Stimulated activated naive CD8-positive, alpha-beta T cell treated with anti-CD3 and anti-CD28 coated beads, Interleukin-15, amount 100 ng/mL, for 72 hours (primary cell): Measurements from ENCODE around the gene NUP133.
A peak's percentile ranks its signal among the peaks of the same experiment; 100 is the strongest.

Experiments
- ATAC-seq: fragments of 150-1000 bp; cut with Tn5 transposase; 2 replicates; pipeline ENCODE4 v1.10.0; 2021; ENCODE audit warnings: mild to moderate bottlenecking, moderate library complexity
- DNase-seq, 2 donors: peaks; one replicate each; pipeline ENCODE4 v3.0.0; 2021 to 2022
- H3K27ac Mint-ChIP-seq, 2 donors: one replicate each; pipeline ENCODE4 v1.8.0; 2022; ENCODE audit warnings: mild to moderate bottlenecking in 2 of 2, mixed read lengths in 2 of 2, moderate library complexity in 2 of 2
- H3K27me3 Mint-ChIP-seq: one replicate; pipeline ENCODE4 v1.8.0; 2022; ENCODE audit warnings: mixed read lengths
- H3K4me1 Mint-ChIP-seq: one replicate; pipeline ENCODE4 v1.8.0; 2022; ENCODE audit warnings: mild to moderate bottlenecking, mixed read lengths
- H3K4me3 Mint-ChIP-seq, 2 donors: one replicate each; pipeline ENCODE4 v1.8.0; 2022; ENCODE audit warnings: mild to moderate bottlenecking in 2 of 2, mixed read lengths in 2 of 2, moderate library complexity in 1 of 2
- H3K9me3 Mint-ChIP-seq, 2 donors: one replicate each; pipeline ENCODE4 v1.8.0; 2022; ENCODE audit warnings: mixed read lengths in 2 of 2

The NUP133 gene

DNA sequence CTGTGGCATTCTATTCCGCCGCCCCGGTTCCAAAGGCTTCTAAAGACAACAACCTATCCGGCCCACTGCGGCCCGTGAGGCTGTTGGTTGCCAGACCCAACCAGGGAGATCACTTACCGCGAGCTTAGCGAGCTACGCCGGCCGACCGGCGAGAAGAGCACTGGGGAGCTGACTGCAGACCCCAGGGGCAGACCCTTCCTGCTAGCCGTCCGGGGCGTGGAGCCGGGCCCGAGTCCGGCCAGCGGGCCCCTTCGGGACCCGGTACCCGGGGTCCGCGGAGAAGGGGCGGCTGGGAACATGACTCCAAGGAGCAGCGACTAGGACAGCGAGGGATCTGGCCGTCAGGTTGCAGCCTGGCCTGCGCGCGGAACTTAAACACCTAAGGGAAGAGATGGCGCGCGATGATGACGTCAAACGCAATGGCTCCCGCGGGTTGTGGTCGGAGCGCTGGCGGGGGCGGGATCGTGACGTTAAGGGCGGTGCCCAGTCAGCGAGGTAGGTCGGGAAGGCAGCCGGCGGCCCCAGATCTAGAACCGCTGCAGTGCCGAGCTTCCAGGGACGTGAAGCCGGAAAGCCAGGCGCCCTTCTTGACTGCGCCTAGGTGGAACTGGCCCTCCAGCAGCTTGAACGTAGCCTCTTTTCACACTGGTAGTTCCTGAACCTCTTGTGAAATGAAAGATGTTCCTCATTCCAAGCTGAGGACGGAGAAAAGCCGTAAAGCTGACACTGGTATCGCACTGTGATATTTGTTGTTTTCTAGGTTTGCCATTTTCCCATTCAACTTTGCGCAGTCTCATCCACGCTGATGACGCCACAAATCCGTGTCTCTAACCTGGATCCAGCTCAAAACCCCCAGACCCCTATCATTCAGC is at the start of gene NUP133:
Gene NUP133, minus strand, starts transcription at position 391 of the 872 bp plus-strand sequence. Its CDS starts 92 bp downstream, at position 299.
- ATAC-seq (peak; percentile 96), DNase-seq (peak; percentile 95 to 96)
- no peaks in the 10 kb centered on the region for H3K27me3 Mint-ChIP-seq
- H3K4me1 Mint-ChIP-seq: peaks cover 20% of the 10 kb centered on the region
- peak within 1 kb of the TSS; percentile 90 to 96 for H3K27ac Mint-ChIP-seq
- peak within 1 kb of the TSS; percentile 88 to 95 for H3K4me3 Mint-ChIP-seq
- no peaks in the 10 kb centered on the region for H3K9me3 Mint-ChIP-seq

DNA sequence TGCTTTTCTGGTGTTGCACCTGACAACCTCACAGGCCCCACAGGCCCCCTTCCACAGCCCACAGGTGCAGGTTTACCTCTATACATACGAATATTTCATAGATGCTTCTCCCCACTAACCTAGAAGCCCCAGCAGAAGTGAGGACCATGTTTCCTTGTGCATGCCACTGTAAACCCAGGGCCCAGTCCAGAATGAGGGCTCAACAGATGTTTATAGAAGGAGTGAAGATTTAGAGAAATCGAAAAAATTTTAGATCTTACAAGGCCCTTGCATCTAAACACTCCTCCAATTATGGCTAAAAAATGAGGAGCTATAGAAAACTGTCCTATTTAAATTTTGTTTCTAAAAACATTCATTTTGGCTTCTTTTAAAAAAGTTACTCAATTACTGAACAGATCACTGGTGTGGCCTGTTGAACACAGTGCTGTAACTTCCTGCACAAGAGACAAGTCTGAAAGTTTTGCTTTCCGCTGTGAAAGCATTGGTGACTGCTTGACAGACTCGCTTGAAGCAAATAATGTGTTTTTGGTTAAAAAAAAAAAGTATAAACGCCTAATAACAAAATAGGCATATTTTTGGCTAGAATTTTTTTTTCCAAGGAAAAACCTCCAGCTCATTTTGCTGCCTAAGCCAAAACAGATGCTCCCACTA is 49.2 kb upstream of the NUP133 start:
- peaks cover 47% of the 10 kb centered on the region for H3K4me1 Mint-ChIP-seq
- H3K27ac Mint-ChIP-seq: peak overlapping the region; percentile 75 to 80
- no peak for ATAC-seq
- H3K4me3 Mint-ChIP-seq: peak overlapping the region; percentile 87 to 90
- DNase-seq: no peak
- H3K27me3 Mint-ChIP-seq: no peaks in the 10 kb centered on the region
- no peaks in the 10 kb centered on the region for H3K9me3 Mint-ChIP-seq

DNA sequence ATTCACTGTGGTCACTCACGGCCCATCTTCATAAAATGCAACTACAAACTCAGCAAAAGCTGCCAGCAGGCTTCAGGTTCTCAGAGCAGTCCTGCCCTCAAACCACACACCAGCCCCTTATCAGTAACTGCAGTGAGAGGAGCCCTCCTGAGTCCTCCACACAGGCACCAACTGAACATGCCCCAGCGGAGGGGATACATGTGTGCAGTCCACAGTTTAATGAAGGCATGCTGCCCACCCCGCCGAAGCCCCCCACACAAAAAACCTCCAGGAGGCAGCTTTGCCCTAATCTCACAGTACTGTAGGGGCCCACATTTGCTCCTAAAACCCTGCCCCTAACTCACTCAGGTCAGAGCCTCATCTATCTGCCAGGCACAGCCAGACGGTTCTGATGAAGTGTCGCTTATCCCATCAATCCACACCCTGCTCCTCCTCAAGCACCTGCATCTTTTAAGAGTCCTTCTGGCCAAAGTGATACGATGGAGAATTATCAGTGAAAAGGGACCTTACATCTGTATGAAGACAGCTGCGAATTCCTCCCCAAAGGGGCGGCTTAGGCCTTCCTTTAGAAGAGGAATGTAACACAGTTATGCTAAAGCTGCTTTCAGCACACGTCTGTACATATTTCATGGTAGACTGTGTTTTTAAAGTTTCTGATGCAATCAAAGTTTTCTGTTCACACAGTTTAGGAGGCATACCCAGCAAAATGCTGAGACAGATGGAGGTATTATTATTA is 46.9 kb upstream of the NUP133 start:
- no peak for DNase-seq
- H3K27me3 Mint-ChIP-seq: no peaks in the 10 kb centered on the region
- H3K9me3 Mint-ChIP-seq: no peaks in the 10 kb centered on the region
- H3K4me3 Mint-ChIP-seq: no peak overlapping the region
- H3K4me1 Mint-ChIP-seq: peaks cover 48% of the 10 kb centered on the region
- peak overlapping the region; percentile 78 to 79 for H3K27ac Mint-ChIP-seq
- ATAC-seq: no peak

DNA sequence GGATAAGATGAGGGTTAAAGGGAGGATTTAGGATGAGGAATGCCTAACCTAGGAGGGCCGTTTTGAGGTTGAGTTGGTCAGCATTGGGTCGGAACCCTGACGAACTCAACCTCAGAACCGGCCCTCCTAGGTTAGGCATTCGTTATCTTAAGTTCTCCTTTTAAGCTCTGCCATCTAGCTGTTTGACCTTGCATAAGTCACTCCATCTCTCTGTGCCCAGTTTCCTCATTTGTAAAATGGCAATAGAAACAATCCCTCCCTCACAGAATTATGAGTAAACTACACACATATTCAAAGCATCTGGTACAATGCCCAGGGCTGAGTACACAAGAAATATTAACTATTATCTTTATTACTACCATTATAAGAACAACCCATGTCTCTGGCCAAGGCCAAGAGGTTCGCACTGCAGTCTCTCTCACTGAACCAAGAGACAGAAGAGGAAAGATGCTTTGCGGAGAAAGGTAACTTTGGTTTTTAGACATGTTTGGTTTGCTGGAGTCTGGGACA is 45.5 kb upstream of the NUP133 start:
- no peaks in the 10 kb centered on the region for H3K9me3 Mint-ChIP-seq
- no peak for DNase-seq
- H3K27me3 Mint-ChIP-seq: no peaks in the 10 kb centered on the region
- peaks cover 40% of the 10 kb centered on the region for H3K4me1 Mint-ChIP-seq
- H3K4me3 Mint-ChIP-seq: no peak overlapping the region
- no peak overlapping the region for H3K27ac Mint-ChIP-seq
- no peak for ATAC-seq

DNA sequence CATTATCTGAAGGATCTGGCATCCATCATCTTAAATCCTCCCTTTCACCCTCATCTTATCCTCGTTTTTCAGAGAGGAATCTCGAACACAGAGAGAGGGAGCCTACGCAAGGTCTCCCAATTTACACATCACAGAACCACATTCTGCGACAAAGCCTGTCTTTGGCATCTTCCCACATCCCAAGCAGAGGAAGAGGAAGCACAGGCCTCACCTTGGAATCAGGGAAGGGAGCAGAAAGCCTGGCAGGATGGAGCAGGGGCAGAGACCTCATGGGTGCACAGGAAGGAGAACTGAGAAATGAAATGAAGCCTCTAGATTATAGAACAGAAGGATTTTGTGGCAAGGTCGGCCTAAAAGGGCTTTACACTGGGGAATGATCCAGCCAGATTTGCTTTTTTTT is 44.6 kb upstream of the NUP133 start:
- Mint-ChIP-seq H3K4me3 (no peak overlapping the region), H3K4me1 (peaks cover 40% of the 10 kb centered on the region), H3K27ac (no peak overlapping the region), H3K9me3 (no peaks in the 10 kb centered on the region), H3K27me3 (no peaks in the 10 kb centered on the region)
- ATAC-seq: no peak
- DNase-seq: no peak

DNA sequence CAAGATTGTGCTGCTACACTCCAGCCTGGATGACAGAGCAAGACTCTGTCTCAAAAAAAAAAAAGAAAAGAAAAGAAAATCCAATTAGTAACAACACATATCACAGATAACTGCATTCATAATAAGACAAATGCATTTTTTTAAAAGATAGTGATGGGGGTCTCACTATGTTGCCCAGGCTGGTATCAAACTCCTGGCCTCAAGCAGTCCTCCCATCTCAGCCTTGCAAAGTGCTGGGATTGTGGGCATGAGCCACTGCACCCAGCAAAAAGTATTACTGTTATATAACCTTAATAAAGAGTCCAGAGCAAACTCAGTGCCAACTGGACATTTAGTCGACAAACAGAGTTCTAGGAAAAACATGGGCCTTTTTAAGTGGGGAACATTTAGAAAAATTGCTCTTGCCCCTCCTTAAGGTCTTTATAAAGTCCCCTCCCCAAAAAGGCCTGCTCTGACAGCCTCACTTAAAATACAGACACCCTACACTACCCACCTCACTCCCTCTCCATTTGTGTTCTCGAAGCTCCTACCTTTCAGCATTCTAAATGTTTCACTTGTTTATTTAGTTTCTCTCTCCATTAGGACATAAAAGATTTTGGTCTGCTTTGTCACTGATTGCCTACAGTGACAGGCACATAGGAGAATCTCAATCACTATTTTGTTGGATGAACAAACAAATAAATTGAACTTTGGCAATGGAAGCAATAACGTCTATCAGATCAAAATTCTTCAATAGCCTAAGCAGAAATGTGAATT is 42.8 kb upstream of the NUP133 start:
- Mint-ChIP-seq H3K27me3 (no peaks in the 10 kb centered on the region), H3K4me3 (no peak overlapping the region), H3K9me3 (no peaks in the 10 kb centered on the region), H3K27ac (no peak overlapping the region), H3K4me1 (peaks cover 25% of the 10 kb centered on the region)
- no peak for DNase-seq
- ATAC-seq: no peak

DNA sequence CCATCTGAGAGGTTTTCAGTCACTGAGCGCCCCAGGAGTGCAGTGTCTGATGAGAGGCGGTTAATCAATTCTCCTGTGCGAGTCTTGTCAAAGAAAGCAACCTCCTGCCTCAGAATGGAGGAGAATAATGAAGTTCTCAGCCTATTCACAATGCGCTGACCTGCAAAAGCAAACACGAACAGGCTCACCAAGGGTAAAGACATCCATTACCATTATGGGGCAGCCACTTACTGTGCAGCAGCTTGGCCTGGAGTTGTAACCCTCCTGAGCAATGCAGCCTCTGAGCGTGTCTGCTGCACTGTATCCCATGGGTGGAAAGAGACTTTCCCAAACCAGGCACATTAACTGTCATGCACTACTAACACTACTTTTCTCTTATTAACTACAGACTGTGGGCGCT is 39.4 kb upstream of the NUP133 start:
- H3K4me1 Mint-ChIP-seq: peaks cover 30% of the 10 kb centered on the region
- DNase-seq (no peak), ATAC-seq (no peak)
- H3K27ac Mint-ChIP-seq: no peak overlapping the region
- no peak overlapping the region for H3K4me3 Mint-ChIP-seq
- no peaks in the 10 kb centered on the region for H3K27me3 Mint-ChIP-seq
- no peaks in the 10 kb centered on the region for H3K9me3 Mint-ChIP-seq

DNA sequence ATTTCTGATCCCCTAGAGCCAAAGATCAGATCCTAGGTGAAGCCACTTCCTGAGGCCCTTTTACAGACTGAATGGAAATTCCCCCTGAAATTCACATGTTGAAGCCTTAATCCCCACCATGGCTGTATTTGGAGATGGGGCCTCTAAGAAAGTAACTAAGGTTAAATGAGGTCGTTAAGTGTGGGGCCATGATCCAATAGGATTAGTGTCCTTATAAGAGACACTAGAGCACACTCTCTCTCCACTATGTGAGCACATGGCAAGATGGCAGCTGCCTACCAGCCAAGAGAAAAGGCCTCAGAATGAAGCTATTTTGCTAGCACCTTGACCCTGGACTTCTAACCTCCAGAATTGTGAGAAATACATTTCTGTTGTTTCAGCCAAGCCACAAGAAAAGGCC is 36.4 kb upstream of the NUP133 start:
- ATAC-seq (no peak), DNase-seq (no peak)
- H3K4me3 Mint-ChIP-seq: no peak overlapping the region
- no peaks in the 10 kb centered on the region for H3K27me3 Mint-ChIP-seq
- H3K4me1 Mint-ChIP-seq: peaks cover 39% of the 10 kb centered on the region
- peak overlapping the region in 1 of 2 donors; percentile 46 for H3K27ac Mint-ChIP-seq
- no peaks in the 10 kb centered on the region for H3K9me3 Mint-ChIP-seq

DNA sequence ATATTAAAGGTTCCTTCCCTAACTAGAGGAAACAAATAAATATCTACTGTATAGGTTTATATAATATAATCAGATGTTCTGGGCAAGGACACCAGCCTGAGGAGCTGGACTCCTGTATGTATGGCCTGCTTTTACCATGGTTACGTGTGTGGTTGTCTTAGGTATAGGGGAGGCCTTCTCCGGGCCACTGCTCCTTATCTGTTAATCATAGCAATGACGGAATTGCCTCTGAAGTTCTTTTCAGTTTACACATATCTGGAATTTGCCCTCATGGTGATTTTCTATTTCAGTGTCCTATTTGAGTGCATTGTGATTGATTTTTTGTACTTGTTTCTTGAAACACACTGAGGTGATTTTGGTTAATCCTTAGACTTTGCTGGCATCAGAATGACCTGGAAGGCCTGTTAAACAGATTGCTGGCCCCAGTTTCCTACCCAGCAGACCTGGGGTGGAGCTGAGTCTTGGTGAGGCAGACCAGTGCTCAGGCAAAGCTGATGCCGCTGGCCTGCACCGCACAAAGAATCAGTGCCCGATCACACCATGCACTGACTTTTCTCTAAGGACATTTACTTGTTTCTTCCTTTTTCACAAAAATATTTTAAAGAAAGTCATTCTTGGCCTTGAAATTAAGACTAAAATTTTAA is 31.8 kb upstream of the NUP133 start:
- Mint-ChIP-seq H3K27me3 (no peaks in the 10 kb centered on the region), H3K4me3 (no peak overlapping the region), H3K9me3 (no peaks in the 10 kb centered on the region), H3K4me1 (peaks cover 42% of the 10 kb centered on the region), H3K27ac (no peak overlapping the region)
- ATAC-seq: no peak
- DNase-seq: no peak

DNA sequence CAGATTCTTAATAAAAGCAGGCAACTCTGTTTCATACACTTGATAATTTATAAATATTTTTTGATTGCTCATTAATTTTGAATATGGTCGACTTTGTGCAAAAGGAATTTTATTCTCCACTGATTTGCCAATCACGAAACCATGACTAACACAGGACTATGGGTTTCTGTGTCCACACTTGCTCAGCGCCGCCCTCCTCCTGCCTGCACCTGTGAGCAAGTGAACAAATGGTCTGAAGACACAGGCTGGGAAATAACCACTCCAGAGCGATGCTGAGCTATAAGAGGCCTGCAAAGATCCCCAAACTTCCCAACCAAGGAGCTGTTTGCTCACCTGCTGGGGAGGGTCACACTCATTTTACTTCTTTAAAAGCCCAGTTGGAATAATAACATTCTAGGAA is 30.8 kb upstream of the NUP133 start:
- Mint-ChIP-seq H3K27ac (no peak overlapping the region), H3K27me3 (no peaks in the 10 kb centered on the region), H3K4me3 (no peak overlapping the region), H3K4me1 (peaks cover 32% of the 10 kb centered on the region), H3K9me3 (no peaks in the 10 kb centered on the region)
- ATAC-seq (no peak), DNase-seq (no peak)

DNA sequence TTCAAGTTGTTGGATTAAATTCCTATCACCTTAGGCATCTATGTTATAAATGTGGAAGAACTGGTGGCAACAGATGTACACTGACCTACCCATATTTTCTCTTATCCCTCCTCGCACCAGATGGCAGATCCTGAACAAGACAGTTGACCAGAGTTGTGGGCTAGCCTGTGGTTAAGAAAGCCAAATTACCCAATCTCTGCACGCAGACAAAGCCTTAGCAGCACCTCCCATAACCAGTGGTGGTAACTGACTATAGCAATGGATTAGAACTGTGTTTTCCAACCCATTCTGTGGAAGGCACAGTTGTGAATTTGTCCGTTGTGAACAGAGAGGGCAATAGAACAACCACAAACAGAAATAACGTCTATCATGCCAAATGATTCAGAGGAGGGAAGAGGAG is 29.8 kb upstream of the NUP133 start:
- H3K27ac Mint-ChIP-seq: no peak overlapping the region
- no peaks in the 10 kb centered on the region for H3K9me3 Mint-ChIP-seq
- no peaks in the 10 kb centered on the region for H3K27me3 Mint-ChIP-seq
- no peak for DNase-seq
- ATAC-seq: no peak
- peaks cover 21% of the 10 kb centered on the region for H3K4me1 Mint-ChIP-seq
- H3K4me3 Mint-ChIP-seq: no peak overlapping the region

DNA sequence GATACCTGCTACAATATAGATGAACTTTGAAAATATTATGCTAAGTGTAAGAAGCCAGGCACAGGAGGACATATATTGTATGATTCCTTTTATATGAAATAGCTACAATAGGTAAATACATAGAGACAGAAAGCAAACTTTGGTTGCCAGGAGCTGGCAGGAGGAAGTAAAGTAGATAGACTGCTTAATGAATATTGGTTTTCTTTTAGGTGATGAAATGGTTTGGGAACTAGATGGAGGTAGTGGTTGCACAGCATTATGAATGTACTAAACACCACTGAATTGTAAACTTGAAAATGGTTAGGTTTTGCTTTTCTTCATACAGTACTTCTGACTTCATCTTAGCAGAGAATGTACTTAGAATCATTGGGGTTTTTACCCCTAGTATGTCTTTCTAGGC is 28.8 kb upstream of the NUP133 start:
- no peaks in the 10 kb centered on the region for H3K27me3 Mint-ChIP-seq
- H3K27ac Mint-ChIP-seq: no peak overlapping the region
- no peak for ATAC-seq
- no peak for DNase-seq
- no peak overlapping the region for H3K4me3 Mint-ChIP-seq
- H3K9me3 Mint-ChIP-seq: no peaks in the 10 kb centered on the region
- H3K4me1 Mint-ChIP-seq: peaks cover 12% of the 10 kb centered on the region

DNA sequence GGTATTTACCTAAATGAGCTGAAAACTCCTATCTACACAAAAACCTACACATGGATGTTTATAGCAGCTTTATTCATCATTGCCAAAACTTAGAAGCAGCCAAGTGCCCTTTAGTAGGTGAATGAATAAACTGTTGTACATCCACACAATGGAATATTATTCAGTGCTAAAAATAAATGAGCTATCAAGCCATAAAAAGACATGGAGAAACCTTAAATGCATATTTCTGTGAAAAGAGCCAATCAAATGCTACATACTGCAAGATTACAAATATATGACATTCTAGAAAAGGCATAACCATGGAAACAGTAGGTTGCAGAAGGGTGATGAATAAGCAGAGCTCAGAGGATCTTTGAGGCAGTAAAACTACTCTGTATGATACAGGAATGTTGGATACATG is 27.1 kb upstream of the NUP133 start:
- Mint-ChIP-seq H3K27ac (no peak overlapping the region), H3K4me1 (peaks cover 7% of the 10 kb centered on the region), H3K4me3 (no peak overlapping the region), H3K9me3 (no peaks in the 10 kb centered on the region), H3K27me3 (no peaks in the 10 kb centered on the region)
- no peak for DNase-seq
- no peak for ATAC-seq

DNA sequence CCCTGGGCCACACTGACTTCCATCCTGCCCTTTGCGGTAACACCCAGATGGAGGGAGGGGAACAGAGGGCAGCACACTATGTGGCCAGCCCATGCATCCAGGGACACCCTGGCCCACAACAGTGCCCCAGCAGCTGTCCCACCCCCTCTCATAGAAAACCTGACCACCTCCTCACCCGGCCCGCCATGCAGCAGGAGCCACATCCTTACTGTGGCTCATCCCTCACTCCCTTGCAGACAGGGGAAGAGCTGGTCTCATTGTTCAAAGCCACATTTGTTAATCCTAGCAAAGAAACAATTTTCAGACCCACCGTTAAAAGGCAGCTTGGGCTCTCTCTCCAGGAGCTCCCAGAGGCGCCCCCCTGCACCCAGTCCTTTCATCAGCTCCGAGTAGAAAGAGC is 23.2 kb upstream of the NUP133 start:
- no peaks in the 10 kb centered on the region for H3K4me1 Mint-ChIP-seq
- no peaks in the 10 kb centered on the region for H3K27me3 Mint-ChIP-seq
- no peak for DNase-seq
- H3K9me3 Mint-ChIP-seq: no peaks in the 10 kb centered on the region
- H3K27ac Mint-ChIP-seq: peak overlapping the region; percentile 27 to 80
- no peak overlapping the region for H3K4me3 Mint-ChIP-seq
- no peak for ATAC-seq

DNA sequence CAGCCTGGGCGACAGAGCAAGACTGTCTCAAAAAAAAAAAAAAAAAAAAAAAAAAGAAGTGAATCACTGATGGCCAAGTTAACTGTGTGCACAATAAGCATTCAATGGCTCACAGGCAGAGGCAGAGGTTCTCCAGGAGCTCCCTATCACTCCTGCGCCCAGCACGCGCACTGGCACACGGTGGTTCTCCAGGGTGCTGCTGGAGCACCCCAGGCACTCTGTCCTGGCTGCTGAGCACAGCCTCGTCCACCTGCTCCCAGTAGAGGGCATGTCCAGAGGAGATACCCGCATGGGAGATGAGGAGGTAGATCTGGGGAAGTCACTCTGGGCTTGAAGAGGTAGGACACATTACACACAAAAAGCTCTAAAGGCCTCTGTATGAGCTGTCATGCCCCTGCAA is 21.5 kb upstream of the NUP133 start:
- DNase-seq: no peak
- no peaks in the 10 kb centered on the region for H3K27me3 Mint-ChIP-seq
- H3K27ac Mint-ChIP-seq: no peak overlapping the region
- no peak overlapping the region for H3K4me3 Mint-ChIP-seq
- H3K9me3 Mint-ChIP-seq: no peaks in the 10 kb centered on the region
- ATAC-seq: no peak
- peaks cover 10% of the 10 kb centered on the region for H3K4me1 Mint-ChIP-seq
